ENCODE data around the gene TUBA4B. TPM values are rescaled to one million over a fixed set of nuclear protein-coding genes. Genes with fewer than 3 reads are reported as not detected.

The TUBA4B gene
- total RNA-seq, result not detected

DNA sequence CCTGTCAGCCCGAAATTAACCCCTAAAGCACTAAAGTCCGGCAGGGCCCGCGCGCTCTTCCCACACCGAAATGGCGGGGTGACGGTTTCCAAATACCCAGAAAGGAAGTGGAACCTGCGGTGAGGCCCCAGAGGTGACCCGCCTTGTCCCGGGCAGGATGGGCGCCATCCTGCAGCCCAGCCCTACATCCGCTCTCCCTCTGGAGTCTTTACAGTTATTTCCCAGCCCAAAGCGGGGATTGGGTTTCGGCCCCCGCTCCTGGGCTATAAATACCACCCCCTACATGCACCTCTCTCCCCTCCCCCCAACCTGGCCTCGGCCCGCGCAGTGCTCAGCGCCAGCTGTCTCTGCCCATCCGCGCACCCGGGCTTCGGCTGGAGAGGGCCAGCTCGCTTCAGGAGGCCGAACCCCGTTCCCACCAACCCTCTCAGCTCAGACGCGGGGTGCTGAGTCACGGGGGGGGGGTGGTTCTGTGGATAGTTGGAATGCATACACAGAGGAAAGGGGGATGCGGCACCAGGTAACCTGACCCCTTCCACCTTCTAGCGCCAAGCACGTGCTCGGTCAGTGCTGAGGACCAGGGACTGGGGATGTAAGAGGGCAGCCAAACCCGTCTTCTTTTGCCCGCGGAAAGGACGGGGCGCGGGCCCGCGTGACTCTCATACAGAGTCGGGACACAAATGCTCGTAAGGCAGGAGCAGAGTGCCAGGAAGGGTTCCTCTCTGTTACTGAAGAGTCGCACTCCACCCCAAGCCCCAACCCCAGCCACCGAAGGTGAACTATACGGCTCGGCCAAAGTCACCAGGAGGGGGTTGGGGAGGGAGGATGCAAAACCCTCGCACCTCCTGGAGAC lies at the start of gene TUBA4B:
Gene TUBA4B, plus strand, starts transcription at position 344 of the 853 bp plus-strand sequence. Its CDS starts 165 bp downstream, at position 509.
- Mint-ChIP-seq H3K36me3 (peaks cover 39 to 43% of the 10 kb centered on the region in 2 donors), H3K27ac (peak within 1 kb of the TSS; percentile 91 to 97), H3K9me3 (no peaks in the 10 kb centered on the region)
- ATAC-seq (peak; percentile 30 to 40), DNase-seq (ENCODE audit: low spot score in 2 of 2) (peak; percentile 47 to 79)

DNA sequence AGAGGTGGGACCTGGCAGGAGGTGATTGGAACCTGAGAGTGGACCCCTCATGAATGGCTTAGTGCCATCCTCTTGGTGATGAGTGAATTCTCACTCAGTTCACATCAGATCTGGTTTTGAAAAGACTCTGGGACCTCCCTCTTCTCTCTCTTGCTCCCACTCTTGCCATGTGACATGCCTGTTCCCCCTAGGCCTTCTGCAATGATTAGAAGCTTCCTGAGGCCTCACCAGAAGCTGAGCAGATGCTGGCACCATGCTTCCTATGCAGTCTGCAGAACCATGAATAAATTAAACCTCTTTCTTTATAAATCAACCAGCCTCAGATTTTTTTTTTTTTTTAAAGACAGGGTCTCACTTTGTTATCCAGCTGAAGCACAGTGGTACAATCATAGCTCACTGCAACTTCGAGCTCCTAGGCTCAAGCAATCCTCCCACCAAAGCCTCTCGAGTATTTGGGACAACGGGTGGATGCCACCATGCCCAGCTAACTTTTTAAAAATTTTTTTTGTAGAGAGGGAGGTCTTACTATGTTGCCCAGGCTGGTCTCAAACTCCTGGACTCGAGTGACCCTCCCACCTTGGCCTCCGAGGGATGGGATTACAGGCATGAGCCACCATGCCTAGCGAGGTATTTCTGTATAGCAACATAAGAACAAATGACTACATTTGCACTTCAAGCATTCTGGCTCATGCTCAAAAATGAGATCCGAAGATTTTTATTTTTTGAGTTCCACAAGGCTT lies 48.4 kb upstream of the TUBA4B start:
- DNase-seq (ENCODE audit: low spot score in 2 of 2), result no peak
- ATAC-seq, result no peak
- Mint-ChIP-seq H3K27ac (no peak overlapping the region), H3K9me3 (peaks cover 0 to 4% of the 10 kb centered on the region in 2 donors), H3K36me3 (peaks cover 0 to 15% of the 10 kb centered on the region in 2 donors)

DNA sequence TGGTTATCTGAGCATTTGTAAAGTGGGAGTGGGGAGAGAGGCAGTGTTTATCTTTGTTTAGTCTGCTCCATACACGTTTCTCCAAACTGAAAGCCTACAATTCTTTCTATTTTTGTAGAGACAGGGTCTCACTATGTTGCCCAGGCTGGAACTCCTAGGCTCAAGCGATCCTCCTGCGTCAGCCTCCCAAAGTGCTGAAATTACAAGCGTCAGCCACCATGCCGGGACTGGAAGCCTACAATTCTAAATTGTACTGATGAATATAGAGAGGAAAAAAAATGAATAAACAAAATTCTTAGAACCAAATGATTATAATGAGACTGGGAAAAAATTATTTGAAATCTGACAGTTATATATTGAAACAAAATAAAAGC lies 47.9 kb upstream of the TUBA4B start:
- Mint-ChIP-seq H3K9me3 (peaks cover 0 to 4% of the 10 kb centered on the region in 2 donors), H3K36me3 (peaks cover 0 to 15% of the 10 kb centered on the region in 2 donors), H3K27ac (no peak overlapping the region)
- DNase-seq (ENCODE audit: low spot score in 2 of 2) (no peak), ATAC-seq (no peak)

DNA sequence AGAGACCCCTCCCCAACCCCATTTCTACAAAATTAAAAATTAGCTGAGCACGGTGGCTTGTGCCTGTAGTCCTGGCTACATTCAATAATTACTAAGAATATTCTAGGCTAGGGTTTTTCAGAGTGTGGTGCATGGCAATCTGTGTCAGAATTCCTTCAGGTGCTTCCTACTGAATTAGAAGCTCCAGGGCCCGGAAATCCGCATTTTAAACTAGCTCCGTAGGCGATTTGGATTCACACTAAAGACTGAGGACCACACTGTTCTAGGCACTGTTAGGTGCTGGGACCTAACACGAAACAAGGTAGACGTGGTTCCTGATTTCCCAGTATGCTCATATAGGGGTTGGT lies 47.1 kb upstream of the TUBA4B start:
- peak overlapping the region; percentile 89 to 97 for H3K27ac Mint-ChIP-seq
- peaks cover 0 to 4% of the 10 kb centered on the region in 2 donors for H3K9me3 Mint-ChIP-seq
- ATAC-seq, result no peak
- peaks cover 0 to 11% of the 10 kb centered on the region in 2 donors for H3K36me3 Mint-ChIP-seq
- DNase-seq (ENCODE audit: low spot score in 2 of 2), result no peak

DNA sequence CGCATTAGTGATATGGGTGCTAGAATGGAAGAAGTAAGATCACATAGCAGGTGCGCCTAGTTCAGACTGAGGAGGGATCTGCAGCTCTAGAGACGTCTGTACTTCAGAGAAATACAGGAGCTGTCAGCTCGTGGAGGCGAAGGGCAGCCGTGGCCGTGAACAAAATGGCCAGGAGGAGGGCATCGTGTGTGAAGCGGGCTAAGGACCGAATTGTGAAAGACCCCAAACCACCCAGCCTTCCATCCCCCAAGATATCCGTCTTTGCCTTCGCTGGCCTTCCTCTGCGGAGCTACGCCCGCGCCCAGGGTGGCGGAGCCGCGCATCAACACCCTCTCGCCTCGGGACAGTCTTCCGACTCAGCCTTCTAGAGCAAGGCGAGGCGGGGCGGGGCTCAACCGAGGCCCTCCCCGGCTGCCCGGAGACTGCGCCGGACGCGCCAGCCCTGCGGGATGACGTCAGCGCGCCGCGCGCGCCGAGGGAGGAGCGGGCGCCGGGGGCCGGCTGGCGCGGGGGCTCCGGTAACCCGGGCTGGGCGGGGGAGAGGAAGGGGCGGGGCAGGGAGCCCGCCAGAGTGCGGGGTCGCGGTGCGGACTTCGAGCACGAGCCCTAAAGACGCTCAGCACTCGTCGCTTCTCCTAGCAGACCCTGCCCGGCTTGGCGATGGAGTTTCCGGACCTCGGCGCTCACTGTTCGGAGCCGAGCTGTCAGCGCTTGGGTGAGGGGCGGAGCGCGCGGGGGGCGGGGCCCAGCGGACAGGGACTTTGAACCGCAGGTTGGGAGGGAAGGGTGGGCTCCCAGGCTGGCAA lies 46.5 kb upstream of the TUBA4B start, which contains the start of gene ZFAND2B:
Gene ZFAND2B, plus strand, starts transcription at position 455 of the 806 bp plus-strand sequence. Its CDS starts 206 bp downstream, at position 661.
- peaks cover 0 to 8% of the 10 kb centered on the region in 2 donors for H3K36me3 Mint-ChIP-seq
- peak; percentile 97 to 98 for ATAC-seq
- H3K9me3 Mint-ChIP-seq, result peaks cover 0 to 4% of the 10 kb centered on the region in 2 donors
- peak; percentile 95 to 99 for DNase-seq (ENCODE audit: low spot score in 2 of 2)
- peak within 1 kb of the TSS; percentile 89 to 97 for H3K27ac Mint-ChIP-seq

- Mint-ChIP-seq H3K36me3 (peaks cover 0 to 13% of the 10 kb centered on the region in 2 donors), H3K9me3 (peaks cover 0 to 4% of the 10 kb centered on the region in 2 donors), H3K27ac (peak overlapping the region; percentile 9 to 72)
- ATAC-seq (no peak), DNase-seq (ENCODE audit: low spot score in 2 of 2) (no peak)
Measured at GRCh38 chr2:219207134-219207883, 45.7 kb upstream of the TUBA4B start.

GRCh38 chr2:219207884-219208740 lies 44.9 kb upstream of the TUBA4B start:
- H3K27ac Mint-ChIP-seq, result peak overlapping the region; percentile 10 to 72
- peaks cover 0 to 4% of the 10 kb centered on the region in 2 donors for H3K9me3 Mint-ChIP-seq
- H3K36me3 Mint-ChIP-seq, result peaks cover 0 to 21% of the 10 kb centered on the region in 2 donors
- ATAC-seq (no peak), DNase-seq (ENCODE audit: low spot score in 2 of 2) (no peak)

DNA sequence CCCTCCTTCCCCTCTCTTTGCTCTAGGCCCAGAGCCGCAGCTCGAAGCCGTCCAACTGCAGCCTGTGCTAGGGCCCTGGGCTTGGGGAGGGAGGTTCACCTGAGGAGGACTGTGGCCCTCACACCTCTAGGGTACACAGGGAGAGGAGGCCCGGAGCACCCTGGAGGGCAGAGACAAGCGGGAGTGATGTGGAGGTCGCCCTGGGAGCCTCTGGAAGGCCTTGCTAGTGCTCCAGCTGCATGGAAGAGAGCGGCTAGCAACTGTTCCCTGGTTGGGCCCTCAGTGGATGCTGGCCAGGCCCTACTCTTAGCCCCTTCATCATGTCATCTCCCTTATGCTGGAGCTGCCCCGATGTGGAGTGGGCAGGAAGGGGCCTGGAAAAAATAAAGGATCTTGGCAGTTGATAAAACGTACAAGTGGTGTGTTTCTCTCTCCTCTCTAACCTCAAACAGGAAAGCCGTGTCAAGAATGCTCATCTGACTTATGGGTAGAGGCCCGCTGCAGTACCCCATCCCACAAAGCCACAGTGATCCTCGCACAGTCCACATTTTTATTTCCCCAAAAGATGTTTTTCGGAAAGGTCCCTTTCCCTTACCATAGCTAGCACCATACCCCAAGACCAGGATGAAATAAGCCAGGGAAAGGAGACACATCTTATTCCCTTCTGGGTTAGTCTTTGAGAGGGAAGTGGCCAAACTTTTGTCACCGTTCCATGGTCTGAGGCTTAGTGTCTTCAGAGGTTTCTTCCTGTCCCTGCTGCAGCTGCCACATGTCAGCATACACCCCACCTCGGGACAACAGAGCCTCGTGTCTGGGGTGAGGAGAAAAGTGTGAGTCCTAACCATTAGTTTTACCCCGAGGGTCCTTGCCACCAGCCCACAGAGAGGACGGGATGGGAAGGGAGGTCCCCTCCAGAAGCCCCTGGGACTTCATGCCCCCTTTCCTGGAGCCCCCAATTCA lies 43.5 kb upstream of the TUBA4B start:
- peaks cover 4 to 30% of the 10 kb centered on the region in 2 donors for H3K36me3 Mint-ChIP-seq
- H3K9me3 Mint-ChIP-seq, result peaks cover 0 to 2% of the 10 kb centered on the region in 2 donors
- DNase-seq (ENCODE audit: low spot score in 2 of 2), result no peak
- H3K27ac Mint-ChIP-seq, result peak overlapping the region; percentile 72 to 77
- no peak for ATAC-seq

- Mint-ChIP-seq H3K27ac (peak overlapping the region in 1 of 2 donors; percentile 74), H3K36me3 (peaks cover 9 to 28% of the 10 kb centered on the region in 2 donors), H3K9me3 (no peaks in the 10 kb centered on the region)
- DNase-seq (ENCODE audit: low spot score in 2 of 2) (no peak), ATAC-seq (no peak)
Measured at GRCh38 chr2:219210196-219210885, 42.7 kb upstream of the TUBA4B start.

- DNase-seq (ENCODE audit: low spot score in 2 of 2), result no peak
- Mint-ChIP-seq H3K27ac (peak overlapping the region; percentile 70 to 82), H3K36me3 (peaks cover 9 to 28% of the 10 kb centered on the region in 2 donors), H3K9me3 (no peaks in the 10 kb centered on the region)
- ATAC-seq, result no peak
Measured at GRCh38 chr2:219210886-219211362, 42.1 kb upstream of the TUBA4B start.

- no peak for DNase-seq (ENCODE audit: low spot score in 2 of 2)
- no peak for ATAC-seq
- Mint-ChIP-seq H3K27ac (no peak overlapping the region), H3K9me3 (no peaks in the 10 kb centered on the region), H3K36me3 (peaks cover 9 to 34% of the 10 kb centered on the region in 2 donors)
Measured at GRCh38 chr2:219213026-219213415, 40.0 kb upstream of the TUBA4B start.

- Mint-ChIP-seq H3K9me3 (no peaks in the 10 kb centered on the region), H3K27ac (no peak overlapping the region), H3K36me3 (peaks cover 9 to 34% of the 10 kb centered on the region in 2 donors)
- ATAC-seq, result no peak
- DNase-seq (ENCODE audit: low spot score in 2 of 2), result no peak
Measured at GRCh38 chr2:219213486-219214071, 39.5 kb upstream of the TUBA4B start.

DNA sequence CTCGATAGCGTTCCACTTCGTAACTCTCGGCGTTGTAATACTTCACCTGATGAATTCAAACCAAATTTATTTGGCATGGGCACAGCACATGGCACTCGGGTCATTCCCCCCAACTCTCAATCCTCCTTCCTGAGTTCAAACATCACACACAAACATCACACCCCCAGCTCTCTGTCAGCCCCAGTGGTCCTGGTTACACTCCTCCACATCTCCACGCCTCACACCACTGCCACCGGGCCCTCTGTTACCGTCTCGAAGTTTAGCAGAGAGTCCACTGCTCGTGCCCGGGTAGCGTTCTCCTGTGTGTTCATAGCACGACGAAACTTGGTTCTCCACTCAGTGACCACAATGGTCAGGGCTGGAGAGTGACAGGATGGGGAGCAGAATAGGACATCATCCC lies 38.9 kb upstream of the TUBA4B start:
- Mint-ChIP-seq H3K27ac (peak overlapping the region; percentile 48 to 63), H3K9me3 (no peaks in the 10 kb centered on the region), H3K36me3 (peaks cover 9 to 35% of the 10 kb centered on the region in 2 donors)
- DNase-seq (ENCODE audit: low spot score in 2 of 2) (no peak), ATAC-seq (no peak)
